Cardiac muscle cell (in vitro differentiated cells and primary cell): ENCODE results near the gene SLC2A9. TPM values are rescaled to one million over a fixed set of nuclear protein-coding genes. Genes with fewer than 3 reads are reported as not detected.

ENCODE experiments used
- DNase-seq, 2 donors: peaks; one replicate each; pipeline versions ENCODE4 v3.0.0 to v3.0.0-alpha.2; 2010 to 2017; ENCODE audit warnings: low read depth in 1 of 2, low spot score in 1 of 2
- H3K27ac ChIP-seq: fragments of 200-600 bp; sonication (generic); 2 replicates; pipeline ENCODE4 v1.5.1; 2016
- H3K27me3 ChIP-seq: fragments of 200-600 bp; sonication (generic); 2 replicates; pipeline ENCODE4 v1.6.0; 2016; ENCODE audit warnings: control low read depth
- H3K36me3 ChIP-seq: fragments of 200-600 bp; sonication (generic); 2 replicates; pipeline ENCODE4 v1.5.1; 2016; ENCODE audit warnings: control low read depth
- H3K4me1 ChIP-seq: fragments of 200-600 bp; sonication (generic); 2 replicates; pipeline ENCODE4 v1.8.1; 2017; ENCODE audit warnings: low read depth, mild to moderate bottlenecking, mixed run types
- H3K4me3 ChIP-seq: fragments of 200-600 bp; sonication (generic); 2 replicates; pipeline ENCODE4 v1.5.1; 2016; ENCODE audit warnings: mild to moderate bottlenecking
- H3K9me3 ChIP-seq: fragments of 200-600 bp; sonication (generic); 2 replicates; pipeline ENCODE4 v1.5.1; 2017; ENCODE audit warnings: low read depth, mild to moderate bottlenecking, control low read depth
- polyA plus RNA-seq: library from polyadenylated mRNA; unstranded; fragments of >200 nt; fragmentation: Nextera tagmentation; extraction: Ambion mirVana; gene quantifications from 2 replicates; pipeline ENCODE4 v1.2.1, GENCODE V29; 2016
- total RNA-seq: library from RNA; depleted of rRNA; stranded (reverse); fragments of >200 nt; gene quantifications from 2 replicates; pipeline ENCODE4 v1.2.3, GENCODE V29; 2016
- TF ChIP-seq, protein P1 (sequence below): IDR thresholded peaks from 2 replicates; pipeline ENCODE4 v1.5.1; 2012; ENCODE audit warnings: low read depth, mild to moderate bottlenecking, low read length

Gene SLC2A9
- total and polyA plus RNA-seq, 2 experiments from 2014 or later: 0.42 to 1.1 TPM

GRCh38 chr4:9976781-9977180 is 44.5 kb downstream of the SLC2A9 start:
- no peak overlapping the region for H3K27ac ChIP-seq
- TF ChIP-seq, protein P1, sequence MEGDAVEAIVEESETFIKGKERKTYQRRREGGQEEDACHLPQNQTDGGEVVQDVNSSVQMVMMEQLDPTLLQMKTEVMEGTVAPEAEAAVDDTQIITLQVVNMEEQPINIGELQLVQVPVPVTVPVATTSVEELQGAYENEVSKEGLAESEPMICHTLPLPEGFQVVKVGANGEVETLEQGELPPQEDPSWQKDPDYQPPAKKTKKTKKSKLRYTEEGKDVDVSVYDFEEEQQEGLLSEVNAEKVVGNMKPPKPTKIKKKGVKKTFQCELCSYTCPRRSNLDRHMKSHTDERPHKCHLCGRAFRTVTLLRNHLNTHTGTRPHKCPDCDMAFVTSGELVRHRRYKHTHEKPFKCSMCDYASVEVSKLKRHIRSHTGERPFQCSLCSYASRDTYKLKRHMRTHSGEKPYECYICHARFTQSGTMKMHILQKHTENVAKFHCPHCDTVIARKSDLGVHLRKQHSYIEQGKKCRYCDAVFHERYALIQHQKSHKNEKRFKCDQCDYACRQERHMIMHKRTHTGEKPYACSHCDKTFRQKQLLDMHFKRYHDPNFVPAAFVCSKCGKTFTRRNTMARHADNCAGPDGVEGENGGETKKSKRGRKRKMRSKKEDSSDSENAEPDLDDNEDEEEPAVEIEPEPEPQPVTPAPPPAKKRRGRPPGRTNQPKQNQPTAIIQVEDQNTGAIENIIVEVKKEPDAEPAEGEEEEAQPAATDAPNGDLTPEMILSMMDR: no peak

DNA sequence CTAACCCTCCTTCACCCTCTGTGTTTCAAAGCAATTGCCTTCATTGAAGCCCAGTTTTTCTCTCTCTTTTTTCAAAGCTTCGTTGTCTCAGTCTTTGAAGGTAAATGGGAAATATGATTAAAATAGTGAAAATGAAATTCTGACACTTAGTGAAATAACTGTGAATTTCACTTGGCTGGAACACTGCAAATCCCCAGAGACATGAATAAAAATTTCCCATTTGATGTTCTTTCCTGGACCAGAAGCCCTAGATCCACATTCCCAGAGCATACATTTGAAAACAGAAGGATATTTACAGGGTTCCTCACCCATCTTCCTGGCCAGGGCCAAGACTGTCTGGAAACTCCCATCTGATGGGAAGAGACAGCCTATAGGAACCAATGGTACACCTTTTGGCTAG is 45.0 kb downstream of the SLC2A9 start:
- Histone ChIP-seq H3K4me1 (no peaks in the 10 kb centered on the region), H3K4me3 (no peak overlapping the region), H3K36me3 (no peaks in the 10 kb centered on the region), H3K9me3 (no peaks in the 10 kb centered on the region), H3K27ac (no peak overlapping the region), H3K27me3 (no peaks in the 10 kb centered on the region)
- no peak for DNase-seq
- TF ChIP-seq, protein P1: no peak

More at GRCh38 chr4:9976781-9977180, 44.5 kb downstream of the SLC2A9 start:
- DNase-seq: no peak
- no peaks in the 10 kb centered on the region for H3K36me3 ChIP-seq
- H3K9me3 ChIP-seq: no peaks in the 10 kb centered on the region
- no peaks in the 10 kb centered on the region for H3K4me1 ChIP-seq
- no peak overlapping the region for H3K4me3 ChIP-seq
- H3K27me3 ChIP-seq: no peaks in the 10 kb centered on the region

DNA sequence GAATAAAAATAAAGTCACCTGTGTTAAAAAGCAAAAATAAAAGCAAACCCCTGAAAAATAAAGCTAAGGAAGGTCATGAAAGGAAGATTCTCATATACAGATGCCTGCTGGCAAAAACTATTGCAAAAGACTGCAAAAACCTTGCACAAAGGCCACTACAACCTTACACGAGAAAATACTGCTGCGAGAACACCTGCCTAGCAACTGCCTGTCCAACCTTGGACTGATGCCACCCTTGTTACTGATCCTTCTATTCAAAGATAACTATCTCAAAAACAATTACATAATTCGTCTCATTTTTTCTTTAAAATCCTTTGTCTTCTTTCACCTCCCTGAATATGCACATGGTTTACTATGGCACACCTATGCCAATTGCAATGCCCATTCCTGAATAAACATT is 49.6 kb downstream of the SLC2A9 start:
- Histone ChIP-seq H3K36me3 (no peaks in the 10 kb centered on the region), H3K4me3 (no peak overlapping the region), H3K9me3 (no peaks in the 10 kb centered on the region), H3K27ac (no peak overlapping the region), H3K27me3 (no peaks in the 10 kb centered on the region), H3K4me1 (no peaks in the 10 kb centered on the region)
- no peak for DNase-seq
- TF ChIP-seq, protein P1: no peak

GRCh38 chr4:9970399-9971011 is 50.8 kb downstream of the SLC2A9 start:
- Histone ChIP-seq H3K4me3 (no peak overlapping the region), H3K9me3 (no peaks in the 10 kb centered on the region), H3K27ac (no peak overlapping the region), H3K4me1 (no peaks in the 10 kb centered on the region), H3K27me3 (no peaks in the 10 kb centered on the region), H3K36me3 (no peaks in the 10 kb centered on the region)
- no peak for DNase-seq
- TF ChIP-seq, protein P1: no peak

GRCh38 chr4:9969526-9970398 is 51.5 kb downstream of the SLC2A9 start:
- Histone ChIP-seq H3K36me3 (no peaks in the 10 kb centered on the region), H3K27me3 (no peaks in the 10 kb centered on the region), H3K4me3 (no peak overlapping the region), H3K27ac (no peak overlapping the region), H3K4me1 (no peaks in the 10 kb centered on the region), H3K9me3 (no peaks in the 10 kb centered on the region)
- no peak for DNase-seq
- TF ChIP-seq, protein P1: no peak
